Measurements from ENCODE around the gene SLC25A19. TPM values are rescaled to one million over a fixed set of nuclear protein-coding genes. Genes with fewer than 3 reads are reported as not detected.

Gene SLC25A19
- total and polyA plus RNA-seq, 10 of the 15 experiments (the other 5 are each of a cell fraction or from before 2014, with no cell fraction given): 32.9 to 91.6 (median 53.7) TPM

DNA sequence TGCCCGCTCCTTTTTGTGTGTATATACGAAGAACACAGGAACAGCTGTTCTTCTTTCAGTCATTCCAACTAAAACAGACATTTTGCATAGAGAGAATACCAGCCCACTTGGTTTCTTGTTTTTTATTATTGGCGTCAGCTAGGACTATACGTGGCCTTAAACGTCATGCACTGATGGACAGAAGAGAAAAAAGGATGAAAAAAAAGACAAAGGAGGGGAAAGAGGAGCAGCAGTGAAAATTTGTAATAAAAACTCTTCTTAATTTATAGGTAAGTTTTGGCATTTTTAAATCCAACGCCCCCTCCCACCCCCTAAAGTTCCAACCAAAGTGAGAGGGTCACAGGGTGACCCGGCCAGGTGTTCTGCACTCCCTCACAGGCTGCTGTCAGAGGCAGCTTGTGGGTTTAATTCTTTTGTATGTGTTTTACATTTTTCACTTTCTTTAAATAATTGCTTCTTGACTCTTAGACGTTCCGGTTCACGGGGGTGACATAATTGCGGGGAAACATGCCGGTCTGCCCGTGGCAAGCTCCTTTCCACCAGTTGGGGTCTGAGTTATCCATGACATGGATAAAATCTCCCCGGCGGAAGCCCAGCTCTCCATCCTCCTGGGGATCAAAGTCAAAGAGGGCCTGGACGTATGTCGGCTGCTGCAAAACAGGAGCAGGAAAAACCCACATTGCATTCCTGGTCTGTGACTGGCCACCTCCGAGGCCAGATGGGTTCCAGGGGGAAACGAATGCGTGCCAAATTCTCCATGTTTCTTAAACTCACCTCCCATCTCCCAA is 30.9 kb upstream of the SLC25A19 start:
- no peak for FAIRE-seq
- Histone ChIP-seq H3K4me1 (ENCODE audit: control insufficient read depth, insufficient read depth, low read length) (peaks cover 76% of the 10 kb centered on the region), H3K9ac (ENCODE audit: control insufficient read depth, insufficient read depth, low read length) (peak overlapping the region; percentile 39), H3K9me3 (replicated peaks; ENCODE audit: control insufficient read depth, insufficient read depth, low read length) (no peaks in the 10 kb centered on the region), H4K20me1 (ENCODE audit: control insufficient read depth, insufficient read depth) (no peaks in the 10 kb centered on the region), H3K27me3 (replicated peaks in 1 of 2; ENCODE audit: control insufficient read depth in 2 of 2, insufficient read depth in 2 of 2, low read length in 1 of 2) (no peaks in the 10 kb centered on the region), H3K4me3 (peak overlapping the region; percentile 59; the same call in 1 of the 2 replicates), H3K4me2 (ENCODE audit: control insufficient read depth, insufficient read depth) (peak overlapping the region; percentile 39), H3K79me2 (ENCODE audit: control insufficient read depth, insufficient read depth, low read length) (peaks cover 43% of the 10 kb centered on the region), H2AFZ (ENCODE audit: control insufficient read depth, low read depth, low read length) (no peak overlapping the region), H3K27ac (ENCODE audit: control insufficient read depth, insufficient read depth) (peak overlapping the region; percentile 85), H3K36me3 (ENCODE audit: control insufficient read depth in 2 of 2, insufficient read depth in 2 of 2, low read length in 1 of 2) (peaks cover 23 to 28% of the 10 kb centered on the region in 2 experiments)
- ATAC-seq: peak; percentile 67
- in situ Hi-C loops (cut with MboI) (no loop called here), intact Hi-C loops (cut with micrococcal nuclease; ENCODE audit: unreplicated experiment) (loop anchor here (5.0 kb wide), 1 partner anchor 33 kb away; the partner anchor contains the start of gene SLC25A19)
- RAD21 ChIA-PET (ENCODE audit: unreplicated experiment): interaction anchor here (0.7 to 16.3 kb wide), 13 partner anchors 15 to 167 kb away, joined by 3 to 364 read pairs (median 7); partner anchors contain the start of genes GRB2, MIF4GD and SLC25A19
- under 1% methylated on average over 20 of the region's 20 CpGs for WGBS (ENCODE audit: insufficient coverage, insufficient replicate concordance, low lambda C conversion rate, missing lambda C conversion rate)
- SMC1A ChIA-PET (ENCODE audit: uncharacterized antibody, unreplicated experiment): interaction anchor here (1.0 to 13.5 kb wide), 14 partner anchors 12 to 93 kb away, joined by 3 to 243 read pairs (median 29); partner anchors contain the start of gene SLC25A19
- DNase-seq (ENCODE audit: low read depth, low spot score): no peak
- CTCF ChIA-PET: interaction anchor here (0.8 to 13.8 kb wide), 17 partner anchors 17 to 206 kb away, joined by 3 to 182 read pairs (median 6); partner anchors contain the start of genes GGA3, GRB2, MIF4GD and MRPS7
- POLR2A ChIA-PET: interaction anchor here (0.6 to 13.4 kb wide), 15 partner anchors 17 to 133 kb away, joined by 3 to 255 read pairs (median 5); partner anchors contain the start of genes GRB2, MIF4GD and SLC25A19
- BruUV-seq (replicated peaks): TSS peak; percentile 61
- TF ChIP-seq IKZF2 (IDR thresholded peaks at IDR 0.05) (peak; percentile 67 to 80), IKZF1 (conservative IDR thresholded peaks at IDR 0.05) (peak; percentile 70), SUZ12 (IDR thresholded peaks at IDR 0.05; ENCODE audit: unreplicated experiment) (no peak), POLR2AphosphoS5 (IDR thresholded peaks at IDR 0.05; ENCODE audit: low read length) (peak; percentile 47; the same call in 1 of the 2 replicates), ZNF274 (IDR thresholded peaks at IDR 0.05; ENCODE audit: insufficient read depth, insufficient read length) (no peak), MEF2B (IDR thresholded peaks at IDR 0.05; ENCODE audit: partially characterized antibody, poor library complexity, severe bottlenecking) (peak; percentile 59), RELA (IDR thresholded peaks at IDR 0.05; ENCODE audit: borderline replicate concordance, partially characterized antibody) (peak; percentile 22), RFX5 (IDR thresholded peaks at IDR 0.05; ENCODE audit: low read depth, low read length) (no peak), FOXM1 (IDR thresholded peaks at IDR 0.05; ENCODE audit: low read depth, low read length) (peak; percentile 90; the same call in 1 of the 2 replicates), SP1 (IDR thresholded peaks at IDR 0.05; ENCODE audit: low read depth, low read length) (peak; percentile 37), CBFB (IDR thresholded peaks at IDR 0.05; ENCODE audit: low read depth) (0 out of 2 replicates have a peak, but pooled peaks have one; percentile 16), NR2C1 (IDR thresholded peaks at IDR 0.05) (peak; percentile 63), NR2C2 (IDR thresholded peaks at IDR 0.05; ENCODE audit: borderline replicate concordance, control insufficient read depth, insufficient read length, low read depth) (no peak), MEF2A (IDR thresholded peaks at IDR 0.05; ENCODE audit: insufficient read depth, low read depth, low read length) (peak; percentile 81), NFIC (IDR thresholded peaks at IDR 0.05; ENCODE audit: low read depth, low read length) (peak; percentile 88), MXI1 (IDR thresholded peaks at IDR 0.05; ENCODE audit: low read depth, low read length) (peak; percentile 69; the same call in 1 of the 2 replicates)
- TF ChIP-seq, protein P1, sequence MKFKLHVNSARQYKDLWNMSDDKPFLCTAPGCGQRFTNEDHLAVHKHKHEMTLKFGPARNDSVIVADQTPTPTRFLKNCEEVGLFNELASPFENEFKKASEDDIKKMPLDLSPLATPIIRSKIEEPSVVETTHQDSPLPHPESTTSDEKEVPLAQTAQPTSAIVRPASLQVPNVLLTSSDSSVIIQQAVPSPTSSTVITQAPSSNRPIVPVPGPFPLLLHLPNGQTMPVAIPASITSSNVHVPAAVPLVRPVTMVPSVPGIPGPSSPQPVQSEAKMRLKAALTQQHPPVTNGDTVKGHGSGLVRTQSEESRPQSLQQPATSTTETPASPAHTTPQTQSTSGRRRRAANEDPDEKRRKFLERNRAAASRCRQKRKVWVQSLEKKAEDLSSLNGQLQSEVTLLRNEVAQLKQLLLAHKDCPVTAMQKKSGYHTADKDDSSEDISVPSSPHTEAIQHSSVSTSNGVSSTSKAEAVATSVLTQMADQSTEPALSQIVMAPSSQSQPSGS (IDR thresholded peaks at IDR 0.05; ENCODE audit: low read length): peak; percentile 74
- TF ChIP-seq, protein P2, sequence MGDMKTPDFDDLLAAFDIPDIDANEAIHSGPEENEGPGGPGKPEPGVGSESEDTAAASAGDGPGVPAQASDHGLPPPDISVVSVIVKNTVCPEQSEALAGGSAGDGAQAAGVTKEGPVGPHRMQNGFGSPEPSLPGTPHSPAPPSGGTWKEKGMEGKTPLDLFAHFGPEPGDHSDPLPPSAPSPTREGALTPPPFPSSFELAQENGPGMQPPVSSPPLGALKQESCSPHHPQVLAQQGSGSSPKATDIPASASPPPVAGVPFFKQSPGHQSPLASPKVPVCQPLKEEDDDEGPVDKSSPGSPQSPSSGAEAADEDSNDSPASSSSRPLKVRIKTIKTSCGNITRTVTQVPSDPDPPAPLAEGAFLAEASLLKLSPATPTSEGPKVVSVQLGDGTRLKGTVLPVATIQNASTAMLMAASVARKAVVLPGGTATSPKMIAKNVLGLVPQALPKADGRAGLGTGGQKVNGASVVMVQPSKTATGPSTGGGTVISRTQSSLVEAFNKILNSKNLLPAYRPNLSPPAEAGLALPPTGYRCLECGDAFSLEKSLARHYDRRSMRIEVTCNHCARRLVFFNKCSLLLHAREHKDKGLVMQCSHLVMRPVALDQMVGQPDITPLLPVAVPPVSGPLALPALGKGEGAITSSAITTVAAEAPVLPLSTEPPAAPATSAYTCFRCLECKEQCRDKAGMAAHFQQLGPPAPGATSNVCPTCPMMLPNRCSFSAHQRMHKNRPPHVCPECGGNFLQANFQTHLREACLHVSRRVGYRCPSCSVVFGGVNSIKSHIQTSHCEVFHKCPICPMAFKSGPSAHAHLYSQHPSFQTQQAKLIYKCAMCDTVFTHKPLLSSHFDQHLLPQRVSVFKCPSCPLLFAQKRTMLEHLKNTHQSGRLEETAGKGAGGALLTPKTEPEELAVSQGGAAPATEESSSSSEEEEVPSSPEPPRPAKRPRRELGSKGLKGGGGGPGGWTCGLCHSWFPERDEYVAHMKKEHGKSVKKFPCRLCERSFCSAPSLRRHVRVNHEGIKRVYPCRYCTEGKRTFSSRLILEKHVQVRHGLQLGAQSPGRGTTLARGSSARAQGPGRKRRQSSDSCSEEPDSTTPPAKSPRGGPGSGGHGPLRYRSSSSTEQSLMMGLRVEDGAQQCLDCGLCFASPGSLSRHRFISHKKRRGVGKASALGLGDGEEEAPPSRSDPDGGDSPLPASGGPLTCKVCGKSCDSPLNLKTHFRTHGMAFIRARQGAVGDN (IDR thresholded peaks at IDR 0.05): peak; percentile 77; the same call in 1 of the 2 replicates

All from GM12878 (cell line).